Epithelial cell of esophagus (primary cell): Measurements from ENCODE around the gene SARDH.

Experiments
- DNase-seq: peaks from one replicate; pipeline ENCODE4 v3.0.0; 2010; ENCODE audit warnings: low read depth
- H3K4me3 ChIP-seq: 2 replicates; pipeline ENCODE4 v1.5.1; 2011; ENCODE audit warnings: mild to moderate bottlenecking, low read length, control low read depth
- TF ChIP-seq, protein P1 (sequence below): IDR thresholded peaks from 2 replicates; pipeline ENCODE4 v1.5.1; 2011; ENCODE audit warnings: low read depth, mild to moderate bottlenecking, low read length, control low read depth, inconsistent platforms; ENCODE audit not compliant: insufficient read depth; ENCODE audit errors: missing control alignments

SARDH gene

DNA sequence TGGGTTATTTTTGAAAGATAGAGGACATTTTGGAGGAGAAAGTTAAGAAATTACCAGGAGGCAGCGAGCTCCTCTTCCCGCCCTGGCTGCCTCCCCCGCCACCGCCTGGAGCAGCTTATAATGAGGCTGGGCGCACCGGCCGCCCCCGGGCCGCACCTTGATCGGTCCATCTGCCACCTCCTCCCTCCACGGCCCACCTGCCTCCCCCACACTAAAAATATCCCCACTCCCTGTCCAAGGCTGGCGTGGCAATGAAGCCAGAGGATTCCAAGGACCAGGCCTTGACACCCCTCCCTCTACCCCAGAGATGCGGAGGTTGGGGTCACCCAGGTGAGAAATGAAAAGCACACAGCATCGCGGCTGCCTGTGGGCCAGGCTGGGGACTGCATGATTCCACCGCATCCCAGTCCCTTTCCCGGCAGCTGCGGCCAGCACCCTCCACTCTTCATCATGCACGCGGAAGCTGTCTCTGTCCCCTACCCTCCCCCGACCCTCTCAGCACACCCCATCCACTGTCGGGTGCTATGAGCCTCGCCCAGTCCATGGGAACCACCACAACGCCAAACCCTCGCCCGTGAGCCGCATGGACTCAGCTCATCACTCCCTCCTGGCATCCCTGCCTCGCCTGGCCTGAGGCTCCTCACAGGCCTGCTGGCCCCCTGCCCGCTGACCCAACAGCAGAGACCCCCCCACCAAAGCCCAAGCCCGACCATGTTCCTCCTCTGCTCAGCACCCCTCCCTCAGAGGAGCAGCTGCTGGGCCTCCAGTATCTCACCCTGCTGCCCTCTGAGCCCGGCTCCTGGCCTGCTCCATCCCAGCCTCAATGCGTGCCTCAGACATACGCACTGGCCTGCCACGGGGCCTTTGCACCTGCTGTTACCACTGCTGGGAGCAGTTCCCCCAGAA is 50.0 kb downstream of the SARDH start:
- TF ChIP-seq, protein P1, sequence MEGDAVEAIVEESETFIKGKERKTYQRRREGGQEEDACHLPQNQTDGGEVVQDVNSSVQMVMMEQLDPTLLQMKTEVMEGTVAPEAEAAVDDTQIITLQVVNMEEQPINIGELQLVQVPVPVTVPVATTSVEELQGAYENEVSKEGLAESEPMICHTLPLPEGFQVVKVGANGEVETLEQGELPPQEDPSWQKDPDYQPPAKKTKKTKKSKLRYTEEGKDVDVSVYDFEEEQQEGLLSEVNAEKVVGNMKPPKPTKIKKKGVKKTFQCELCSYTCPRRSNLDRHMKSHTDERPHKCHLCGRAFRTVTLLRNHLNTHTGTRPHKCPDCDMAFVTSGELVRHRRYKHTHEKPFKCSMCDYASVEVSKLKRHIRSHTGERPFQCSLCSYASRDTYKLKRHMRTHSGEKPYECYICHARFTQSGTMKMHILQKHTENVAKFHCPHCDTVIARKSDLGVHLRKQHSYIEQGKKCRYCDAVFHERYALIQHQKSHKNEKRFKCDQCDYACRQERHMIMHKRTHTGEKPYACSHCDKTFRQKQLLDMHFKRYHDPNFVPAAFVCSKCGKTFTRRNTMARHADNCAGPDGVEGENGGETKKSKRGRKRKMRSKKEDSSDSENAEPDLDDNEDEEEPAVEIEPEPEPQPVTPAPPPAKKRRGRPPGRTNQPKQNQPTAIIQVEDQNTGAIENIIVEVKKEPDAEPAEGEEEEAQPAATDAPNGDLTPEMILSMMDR: no peak
- no peak overlapping the region for H3K4me3 ChIP-seq
- no peak for DNase-seq

DNA sequence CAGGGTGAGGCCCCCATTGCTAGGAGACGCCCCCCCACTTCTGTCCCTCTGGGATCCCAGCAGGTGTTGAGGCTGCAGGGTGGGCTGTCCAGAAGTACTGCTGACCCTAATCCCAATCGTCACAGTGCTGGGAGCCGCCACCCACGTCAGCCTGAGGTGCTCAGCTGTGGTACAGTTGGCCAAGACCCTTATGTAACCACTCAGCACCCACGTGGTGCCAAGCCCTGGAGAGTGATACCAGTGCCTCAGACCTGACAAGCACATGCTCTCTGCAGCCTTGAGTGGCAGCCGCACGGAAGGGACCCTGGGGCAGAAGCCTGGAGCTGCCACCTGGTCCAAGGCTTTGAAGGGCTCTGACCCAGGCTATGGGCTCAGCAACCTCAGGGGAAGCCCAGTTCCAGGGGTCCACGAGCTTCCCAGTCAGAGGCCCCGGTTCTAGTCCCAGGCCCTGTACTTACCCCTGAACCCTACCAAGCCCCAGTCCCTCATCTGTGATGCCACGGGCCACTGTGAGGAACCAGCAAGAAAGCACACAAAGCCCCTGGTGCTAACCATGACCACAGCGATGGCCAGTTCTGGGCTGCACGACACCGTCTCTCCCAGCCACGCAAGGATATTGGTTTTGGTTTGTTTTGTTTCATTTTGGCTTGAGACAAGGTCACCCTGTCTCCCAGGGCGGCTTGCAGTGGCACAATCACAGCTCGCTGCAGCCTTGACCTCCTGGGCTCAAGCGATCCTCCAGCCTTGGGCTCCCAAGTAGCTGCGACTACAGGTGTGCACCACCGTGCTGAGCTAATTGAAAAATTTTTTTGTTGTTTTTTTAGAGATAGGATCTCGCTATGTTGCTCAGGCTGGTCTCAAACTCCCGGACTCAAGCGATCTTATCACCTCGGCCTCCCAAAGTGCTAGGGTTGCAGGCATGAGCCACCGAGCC is 51.2 kb downstream of the SARDH start:
- no peak overlapping the region for H3K4me3 ChIP-seq
- TF ChIP-seq, protein P1: no peak

DNA sequence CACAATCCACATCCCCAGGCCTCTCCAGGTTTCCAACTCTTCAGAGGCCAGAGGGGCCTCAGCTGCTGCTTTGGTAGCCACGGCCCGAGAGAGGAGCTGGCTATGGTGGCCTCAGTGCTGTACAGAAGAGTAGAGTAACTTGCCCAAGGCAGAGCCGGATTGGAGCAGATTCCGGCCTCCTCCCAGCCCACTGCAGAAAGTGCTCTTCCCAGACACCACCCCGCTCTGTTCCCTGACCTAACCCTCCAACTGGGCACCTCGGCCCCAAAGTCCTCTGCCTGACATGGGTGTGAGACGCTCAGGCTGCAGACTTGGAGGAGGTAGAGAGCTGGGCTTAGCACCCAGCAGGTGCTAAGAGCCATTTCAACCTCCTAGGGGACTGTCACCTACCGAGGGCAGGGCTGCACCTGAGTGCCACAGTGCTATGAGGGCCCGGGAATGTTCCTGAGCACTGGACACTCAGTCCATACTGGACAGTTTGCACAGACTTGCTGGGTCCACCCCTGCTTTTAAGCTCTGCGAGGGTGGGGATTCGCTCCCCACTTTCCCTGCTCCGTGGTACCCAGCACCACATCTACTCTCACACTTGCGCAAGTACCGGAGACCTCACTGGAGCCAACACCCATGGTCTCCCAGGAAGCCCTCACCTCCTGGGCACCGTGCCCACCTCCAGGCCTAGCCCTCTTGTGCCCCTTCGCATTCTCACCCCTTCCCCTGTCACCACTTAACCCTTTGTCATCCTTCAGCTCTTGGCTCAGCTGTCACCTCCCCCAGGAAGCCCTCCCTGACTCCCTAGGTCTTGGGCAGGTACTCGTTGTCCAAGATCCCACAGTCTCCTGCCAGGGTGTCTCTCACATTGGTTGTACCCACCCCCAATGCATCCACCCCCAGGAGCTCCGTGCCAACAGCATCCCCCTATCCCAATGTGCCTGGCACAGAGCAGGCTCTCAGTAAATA is 52.2 kb downstream of the SARDH start:
- no peak for DNase-seq
- no peak overlapping the region for H3K4me3 ChIP-seq
- TF ChIP-seq, protein P1: no peak

More for the DNA sequence above, 51.2 kb downstream of the SARDH start:
- DNase-seq: no peak

DNA sequence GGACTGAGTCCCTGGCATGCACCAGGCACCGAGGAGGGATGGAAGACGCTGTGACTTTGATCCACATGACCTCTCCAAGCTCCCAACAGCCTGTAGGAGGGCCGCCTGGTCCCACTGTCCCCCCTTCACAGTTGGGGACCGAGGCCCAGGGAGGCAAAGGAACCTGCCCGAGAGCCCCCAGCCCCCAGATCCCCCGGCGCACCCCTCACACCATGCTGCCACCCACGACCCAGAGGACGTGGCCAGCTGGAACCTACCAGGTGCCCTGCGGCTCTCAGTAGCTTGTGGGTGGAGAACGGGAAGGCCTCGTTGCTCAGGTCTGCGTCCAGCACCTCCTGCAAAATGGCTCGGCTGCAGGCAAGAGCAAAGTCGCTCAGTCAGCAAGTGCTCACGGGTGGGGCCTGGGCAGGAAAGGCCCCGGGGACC is 53.2 kb downstream of the SARDH start:
- TF ChIP-seq, protein P1: no peak
- no peak overlapping the region for H3K4me3 ChIP-seq
- DNase-seq: no peak

DNA sequence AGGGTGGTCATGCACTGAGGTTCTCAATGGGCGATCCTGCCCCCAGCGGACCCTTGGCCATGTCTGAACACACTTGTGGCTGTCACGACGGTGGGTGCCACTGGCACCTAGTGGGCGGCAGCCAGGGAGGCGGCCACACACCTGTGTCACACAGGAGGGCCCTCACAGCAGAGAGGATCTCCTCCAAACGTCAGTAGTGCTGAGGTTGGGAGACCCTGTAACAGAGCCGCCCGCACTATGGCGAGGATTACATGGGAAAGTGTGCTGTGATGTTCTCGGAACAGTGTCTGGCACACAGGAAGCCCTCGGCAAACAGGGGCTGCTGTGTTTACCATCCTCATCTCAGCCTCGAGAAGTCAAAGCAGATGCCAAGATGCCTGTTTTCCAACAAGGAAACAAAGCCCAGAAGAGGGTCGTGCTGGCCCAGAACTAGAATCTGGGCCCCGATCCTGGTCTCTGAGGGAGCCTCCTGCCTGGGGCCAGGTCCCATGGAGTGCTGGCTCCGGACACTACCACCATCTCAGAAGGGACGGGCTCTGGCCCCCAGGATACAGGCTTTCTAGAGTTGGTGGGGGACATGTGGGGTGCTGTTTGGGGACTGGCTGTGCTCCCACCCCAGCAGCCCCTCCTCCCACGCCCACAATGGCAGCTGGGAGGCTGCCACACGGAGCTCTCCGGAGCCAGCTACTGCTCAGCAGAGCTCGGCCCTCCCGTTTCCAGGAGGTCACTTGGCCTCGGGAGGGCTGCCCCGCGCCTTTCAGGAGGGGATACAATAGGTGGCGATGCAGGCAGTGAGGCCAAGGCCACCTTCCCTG is 53.8 kb downstream of the SARDH start:
- TF ChIP-seq, protein P1: no peak

More for the DNA sequence above, 53.8 kb downstream of the SARDH start:
- no peak overlapping the region for H3K4me3 ChIP-seq
- DNase-seq: no peak
